GM18517 (cell line): ENCODE results near the gene PDE5A.

ENCODE experiments used
- ATAC-seq: cut with Tn5 transposase; IDR thresholded peaks from one replicate; pipeline ENCODE4 v1.9.1; 2021; ENCODE audit warnings: mild to moderate bottlenecking, moderate library complexity; ENCODE audit not compliant: unreplicated experiment

Gene PDE5A

DNA sequence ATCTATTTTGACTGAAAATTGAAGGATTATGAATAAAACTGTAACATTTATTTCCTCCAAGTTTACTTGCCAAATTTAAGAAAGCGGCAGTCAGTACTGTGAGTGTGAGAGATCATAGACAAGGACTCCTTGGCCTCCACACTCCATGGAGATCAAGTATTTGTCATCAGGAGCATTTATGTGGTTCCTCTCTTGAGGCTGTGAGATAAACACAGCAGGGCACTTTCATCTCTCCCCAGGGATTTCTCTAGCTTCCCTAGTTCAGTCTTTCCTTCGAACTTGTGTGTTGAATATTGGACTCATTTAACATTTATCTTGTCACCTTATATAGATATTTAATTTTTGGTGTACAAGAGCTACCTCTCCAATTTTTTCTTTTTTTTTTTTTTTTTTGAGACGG, 40.8 kb downstream of the PDE5A start:
- no peak for ATAC-seq

DNA sequence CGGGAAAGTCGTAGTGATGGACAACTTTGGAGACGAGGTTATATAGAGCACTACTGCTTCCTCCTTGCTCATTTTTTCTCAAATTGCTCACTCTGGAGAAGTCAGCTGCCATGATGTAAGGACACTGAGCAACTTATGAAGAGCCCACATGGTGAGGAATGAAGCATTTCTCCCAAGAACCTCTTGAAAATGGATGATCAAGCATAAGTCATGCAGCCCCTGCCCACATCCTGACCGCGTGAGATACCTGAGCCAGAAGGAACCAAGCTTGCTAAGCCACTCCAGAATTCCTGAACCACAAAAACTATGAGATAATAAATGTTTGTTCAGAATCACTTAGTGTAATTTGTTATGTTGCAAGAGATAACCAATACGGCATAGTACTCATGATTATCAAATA, 42.8 kb downstream of the PDE5A start:
- no peak for ATAC-seq

DNA sequence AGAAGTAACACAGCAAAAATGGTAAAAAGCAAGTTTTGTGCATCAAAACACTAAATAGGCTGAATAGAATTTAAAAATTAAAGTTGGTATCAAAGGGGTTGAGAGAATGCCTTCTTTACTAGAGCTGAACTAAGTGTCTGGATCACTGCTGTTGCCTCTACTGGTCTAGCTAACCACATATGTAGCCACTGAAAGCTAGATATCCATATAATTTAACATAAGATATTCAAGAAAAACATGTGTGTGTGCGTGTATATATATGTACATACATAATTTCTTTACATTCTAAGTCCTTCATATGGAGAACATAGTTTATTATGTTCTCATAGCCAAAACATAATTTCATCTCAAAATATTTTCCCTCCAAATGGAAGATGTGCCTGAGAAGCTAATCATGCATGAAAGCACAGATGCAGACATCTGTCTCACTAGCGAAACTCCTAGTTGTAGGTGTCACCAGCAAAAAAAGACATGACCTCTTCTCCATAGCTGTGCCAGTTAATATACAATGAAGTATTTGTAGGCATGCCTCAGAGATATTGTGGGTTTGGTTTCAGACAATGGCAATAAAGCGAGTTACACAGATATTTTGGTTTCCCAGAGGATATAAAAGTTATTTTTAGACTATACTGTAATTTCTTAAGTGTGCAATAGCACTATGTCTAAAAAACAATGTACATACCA, 47.3 kb downstream of the PDE5A start:
- ATAC-seq: no peak

DNA sequence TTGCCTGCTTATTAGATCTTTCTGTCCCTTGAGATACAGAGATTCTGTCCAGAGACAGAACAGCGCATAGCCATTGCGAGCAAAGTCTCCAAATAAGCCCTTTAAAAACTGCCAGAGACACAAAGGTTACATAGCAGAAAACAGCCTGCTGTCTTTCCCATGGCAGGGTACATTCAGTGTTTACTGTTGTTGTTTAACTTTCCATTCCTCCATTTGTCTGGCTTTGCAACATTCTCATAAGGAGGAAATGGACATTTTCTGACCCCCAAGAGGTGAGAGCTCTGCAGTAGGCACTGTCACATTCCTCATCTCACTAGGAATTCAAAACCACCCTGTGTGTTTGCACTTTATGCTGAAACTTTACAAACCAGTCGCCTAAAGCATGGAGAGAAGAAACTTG, 48.3 kb downstream of the PDE5A start:
- ATAC-seq: no peak

DNA sequence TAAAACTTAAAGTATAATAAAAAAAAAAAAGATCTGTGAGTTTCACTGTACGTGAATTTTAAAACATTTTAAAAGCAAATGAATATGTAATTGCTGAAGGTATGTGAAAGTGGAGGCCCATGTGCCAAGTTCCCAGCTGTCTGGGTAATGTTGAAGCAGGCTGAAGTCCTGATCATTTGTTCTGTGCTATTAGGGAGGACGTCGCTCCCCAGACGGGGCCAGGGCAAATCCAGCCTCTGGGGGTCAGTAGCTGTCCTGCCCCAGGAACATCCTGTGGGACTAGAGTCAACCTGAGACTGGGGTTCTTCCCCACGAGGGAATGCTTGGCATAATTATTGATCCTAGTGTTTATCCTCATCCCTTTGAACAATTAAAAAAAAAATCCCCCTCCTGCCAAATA, 48.8 kb downstream of the PDE5A start:
- ATAC-seq: no peak

DNA sequence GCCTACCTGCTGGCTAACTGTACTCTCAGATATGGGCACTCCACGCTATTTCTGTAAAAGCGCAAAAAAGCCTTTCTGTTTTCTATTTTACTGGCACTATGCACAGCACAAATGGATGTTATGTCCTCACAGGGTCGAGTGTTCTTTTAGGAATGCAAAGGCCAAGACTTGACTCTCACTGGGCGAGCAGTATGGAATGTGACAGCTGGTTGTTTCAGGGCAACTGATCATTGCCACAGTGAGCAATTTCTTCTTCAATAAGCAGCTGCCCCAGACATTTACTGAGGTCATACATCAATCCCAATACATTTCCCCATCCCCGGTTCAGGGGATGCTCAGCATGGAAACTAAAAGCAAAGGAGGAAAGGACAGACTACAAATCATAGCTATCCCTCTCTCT, 58.2 kb downstream of the PDE5A start:
- ATAC-seq: no peak

DNA sequence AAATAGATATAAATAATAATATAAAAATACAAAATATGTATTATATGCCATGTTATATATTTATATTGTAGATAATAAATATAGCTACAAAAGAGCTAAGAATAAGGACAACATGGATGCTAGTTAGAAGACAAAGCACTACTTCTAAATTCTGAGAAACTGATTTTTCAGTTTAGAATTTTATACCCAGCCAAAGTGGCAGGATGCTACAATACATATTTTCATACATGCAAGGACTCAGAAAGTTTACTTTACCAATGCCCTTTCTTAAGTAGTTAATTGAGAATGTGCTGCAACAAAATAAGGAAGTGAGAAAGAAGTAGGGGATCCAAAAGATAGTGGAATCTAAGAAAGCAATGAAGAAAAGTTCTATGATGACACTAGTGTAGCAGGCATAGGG, 64.5 kb downstream of the PDE5A start:
- no peak for ATAC-seq

DNA sequence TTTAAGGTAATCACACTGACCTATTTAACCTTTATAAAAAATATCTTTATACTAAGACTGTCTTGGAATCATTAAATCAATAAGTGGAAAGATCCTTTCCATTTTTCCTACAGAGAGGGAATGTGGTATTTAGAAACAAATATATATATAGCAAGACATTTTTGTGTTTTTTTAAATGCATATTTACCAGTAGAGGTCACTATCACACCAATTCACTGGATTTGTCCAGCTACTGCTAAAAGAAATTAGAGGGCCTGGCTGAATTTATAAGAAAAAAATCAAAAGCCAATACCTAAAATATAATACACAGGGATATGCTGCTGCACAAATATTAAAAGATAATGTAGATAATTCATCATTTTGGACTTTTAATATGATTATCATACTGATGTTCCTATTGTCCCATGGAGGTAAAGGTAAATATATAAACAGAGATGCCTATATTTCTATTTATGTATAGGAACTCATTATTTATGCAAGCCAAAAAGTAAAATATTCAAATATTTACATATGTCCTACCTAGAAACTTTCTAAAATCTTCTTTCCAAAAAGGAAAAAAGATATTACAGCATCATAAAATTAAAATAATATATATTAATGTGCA, 69.5 kb downstream of the PDE5A start:
- ATAC-seq: no peak

DNA sequence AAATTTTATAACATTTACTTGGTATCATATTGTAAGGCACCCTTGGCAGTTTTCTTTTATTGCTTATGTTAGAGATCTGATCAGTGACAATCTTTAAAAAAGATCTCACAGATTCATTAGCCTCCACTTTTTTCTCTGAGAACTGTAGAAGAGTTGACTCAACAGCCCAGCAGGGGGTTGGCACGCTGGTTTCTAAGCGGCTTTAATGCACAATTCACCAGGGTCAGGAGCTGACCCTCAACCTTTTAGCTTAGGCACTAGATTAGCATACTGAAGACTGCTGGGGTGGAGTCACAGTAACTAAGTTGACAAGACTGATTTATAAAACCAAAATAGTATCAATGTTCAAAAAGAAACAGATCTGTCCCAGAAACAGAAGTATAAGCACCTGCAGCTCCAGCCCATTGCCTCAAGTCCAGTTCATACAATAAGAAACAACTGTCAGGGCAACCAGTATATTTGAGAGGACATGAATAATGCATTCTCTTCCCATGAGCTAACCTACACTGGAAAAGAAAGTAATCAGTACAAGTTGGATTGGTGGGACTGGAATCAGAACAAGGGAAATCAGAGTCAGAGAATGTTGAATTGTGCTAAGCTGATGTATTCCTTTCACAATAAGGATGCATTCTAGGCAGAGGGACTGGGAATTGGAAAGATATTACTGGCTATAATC, 77.6 kb downstream of the PDE5A start:
- ATAC-seq: no peak

DNA sequence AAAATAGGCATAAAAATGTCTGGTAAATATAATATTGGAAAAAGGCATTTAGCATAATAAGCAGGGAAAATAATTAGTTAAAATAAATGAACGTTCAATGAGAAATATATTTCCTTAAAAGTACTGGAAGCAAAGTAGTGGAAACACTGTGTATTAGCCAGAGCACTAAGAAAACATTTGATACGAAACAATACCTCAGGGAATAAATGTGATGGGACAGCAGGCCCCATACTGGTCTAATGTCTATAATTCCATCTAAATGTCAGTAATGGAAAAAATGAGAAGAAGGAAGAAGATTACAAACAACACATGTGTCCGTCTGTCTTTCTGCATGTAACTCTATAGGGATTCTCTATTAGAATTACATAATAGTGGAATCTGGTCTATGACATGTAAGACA, 79.0 kb downstream of the PDE5A start:
- no peak for ATAC-seq

DNA sequence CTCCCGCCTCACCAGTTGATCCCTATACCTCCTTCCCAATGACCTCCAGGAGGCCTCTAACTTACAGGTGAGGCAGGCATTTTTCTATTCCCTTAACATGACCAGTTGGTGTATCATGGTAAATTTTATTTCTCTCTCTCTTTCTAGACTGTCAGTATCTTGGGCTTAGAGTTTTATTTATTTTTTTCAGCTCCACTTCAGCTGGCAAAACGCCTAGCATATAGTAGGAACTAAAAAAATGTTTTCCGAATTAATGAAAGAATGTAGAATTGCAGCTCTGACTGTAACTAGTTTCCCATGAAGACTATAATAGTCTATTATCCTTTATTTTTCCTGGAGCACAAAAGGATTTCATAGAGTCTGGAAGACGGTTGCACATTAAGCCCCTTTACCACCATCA, 84.8 kb downstream of the PDE5A start:
- ATAC-seq: no peak

DNA sequence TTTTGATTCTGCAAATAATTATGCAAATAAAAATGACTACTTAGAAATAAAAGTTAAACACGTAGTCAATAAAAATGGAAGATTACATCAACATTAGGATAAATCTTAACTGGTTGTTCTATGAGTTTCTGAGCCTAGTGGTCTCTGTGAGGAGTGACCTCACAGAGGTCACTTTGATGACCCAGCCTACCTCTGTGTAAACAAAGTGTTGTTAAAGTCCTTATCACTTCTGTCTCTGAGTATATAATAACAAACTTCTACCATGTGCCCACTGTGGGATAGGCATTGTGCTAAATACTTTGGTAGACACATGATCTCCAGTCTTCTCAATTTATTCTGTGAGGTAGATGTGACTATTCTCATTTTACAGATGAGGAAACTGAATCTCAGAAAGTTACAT, 85.4 kb downstream of the PDE5A start:
- ATAC-seq: no peak

DNA sequence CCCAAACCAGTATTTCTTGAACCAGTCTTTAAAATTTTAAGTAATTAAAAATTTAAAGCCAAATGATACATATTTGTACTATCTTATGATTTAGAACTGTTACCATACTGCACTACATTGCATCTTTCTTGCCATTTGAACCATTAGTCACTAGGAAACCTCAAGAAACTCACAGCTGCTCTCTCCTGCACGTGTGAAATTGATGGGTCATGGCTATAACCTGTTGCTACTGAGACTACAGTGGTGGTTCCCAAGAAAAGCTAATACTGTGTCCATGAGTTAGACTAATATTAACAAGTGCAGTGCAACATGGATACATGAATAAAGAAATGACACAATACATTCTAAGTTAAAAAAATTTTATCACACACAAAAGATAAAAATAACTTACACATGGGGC, 88.4 kb downstream of the PDE5A start:
- ATAC-seq: no peak

DNA sequence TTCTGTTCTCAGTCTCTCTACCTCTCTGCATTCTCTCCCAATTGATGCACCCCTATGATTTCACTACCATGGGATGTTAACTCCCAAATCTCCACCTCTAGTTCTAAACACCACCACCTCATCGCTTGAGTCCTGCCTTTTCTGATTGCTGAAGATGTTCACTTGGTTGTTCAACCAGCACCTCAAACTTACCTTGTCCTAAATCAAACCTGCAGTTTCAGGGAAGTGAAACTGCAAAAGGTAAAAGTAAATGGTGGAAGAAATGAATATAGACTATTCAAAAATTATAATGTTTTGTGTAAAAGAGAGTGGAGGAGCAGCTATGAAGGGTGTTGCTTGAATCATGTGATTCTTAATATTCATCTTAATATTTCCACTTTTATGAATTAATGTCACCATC, 91.0 kb downstream of the PDE5A start:
- ATAC-seq: peak; percentile 43

DNA sequence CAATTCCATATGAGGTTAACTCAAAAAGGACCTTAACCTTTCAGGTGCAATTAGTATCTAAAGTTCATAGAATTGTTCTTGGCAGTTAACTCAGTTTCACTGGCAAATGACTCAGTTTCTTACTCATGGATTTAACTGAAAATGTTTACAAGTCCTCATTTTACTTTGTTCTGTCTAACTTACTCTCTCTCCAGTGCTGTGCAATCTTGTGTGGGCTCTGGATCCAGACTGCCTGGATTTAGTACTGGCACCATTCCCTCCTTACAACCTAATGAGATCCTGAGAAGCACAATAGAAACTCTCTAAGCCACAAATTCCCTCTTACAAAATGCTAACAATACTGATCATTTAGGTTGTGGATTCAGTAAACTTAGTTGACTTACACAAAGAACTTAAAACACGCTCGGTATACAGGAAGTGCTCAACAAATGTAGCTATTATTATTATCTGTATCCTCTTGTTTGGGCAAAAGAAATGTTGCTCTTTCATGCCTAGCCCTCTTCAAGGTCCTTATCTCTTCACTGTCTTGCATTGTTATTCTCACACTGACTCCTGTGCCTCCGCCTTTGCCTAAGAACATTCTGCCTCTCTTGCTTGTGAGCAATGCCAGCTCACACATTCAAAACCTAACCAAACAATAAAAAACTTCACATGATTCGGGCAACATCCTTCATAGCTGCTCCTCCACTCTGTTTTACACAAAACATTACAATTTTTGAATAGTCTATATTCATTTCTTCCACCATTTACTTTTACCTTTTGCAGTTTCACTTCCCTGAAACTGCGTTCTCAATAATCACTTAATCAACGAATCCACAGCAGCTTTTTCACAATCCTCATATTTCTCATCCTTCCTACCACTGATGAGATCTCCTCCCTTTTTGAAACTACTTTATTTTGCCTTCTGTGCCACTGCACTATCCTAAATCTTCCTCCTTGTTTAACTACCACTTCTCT, 91.8 kb downstream of the PDE5A start:
- peak; percentile 46 for ATAC-seq

DNA sequence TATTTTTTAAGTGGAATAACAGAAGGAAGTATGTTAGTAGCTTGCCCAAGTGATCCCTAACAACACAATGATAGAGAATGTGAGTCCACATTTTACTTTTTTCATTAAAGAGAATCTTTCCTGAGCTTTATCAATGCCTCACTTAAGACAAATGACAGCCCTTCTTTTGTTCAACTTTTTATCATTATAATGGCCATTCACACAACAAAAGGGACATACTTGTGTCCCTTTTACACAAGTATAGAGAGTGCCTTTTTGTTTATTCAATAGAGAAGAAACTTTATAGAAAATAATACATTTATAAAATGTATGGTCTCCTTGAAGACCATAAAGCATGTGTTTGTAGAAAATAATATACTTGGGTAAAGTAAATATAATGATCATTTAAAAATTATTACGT, 96.3 kb downstream of the PDE5A start:
- no peak for ATAC-seq

DNA sequence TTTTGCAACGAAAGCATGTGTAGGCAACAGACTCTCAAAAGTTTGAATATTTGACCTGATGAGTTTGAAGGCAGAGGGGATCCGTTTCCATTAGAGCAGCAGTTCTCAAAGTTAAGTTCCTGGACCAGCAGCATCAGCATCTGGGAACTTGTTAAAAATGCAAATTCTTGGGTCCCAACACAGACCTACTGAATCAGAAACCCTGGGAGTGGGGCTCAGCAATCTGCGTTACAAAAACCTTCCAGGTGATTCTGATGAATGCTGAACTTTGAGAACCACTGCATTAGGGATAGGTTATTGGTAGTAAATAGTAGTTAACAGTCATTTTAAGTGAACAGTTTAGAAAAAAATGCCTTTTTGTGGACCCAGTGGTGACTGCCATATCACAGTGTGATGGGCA, 98.8 kb downstream of the PDE5A start:
- no peak for ATAC-seq

DNA sequence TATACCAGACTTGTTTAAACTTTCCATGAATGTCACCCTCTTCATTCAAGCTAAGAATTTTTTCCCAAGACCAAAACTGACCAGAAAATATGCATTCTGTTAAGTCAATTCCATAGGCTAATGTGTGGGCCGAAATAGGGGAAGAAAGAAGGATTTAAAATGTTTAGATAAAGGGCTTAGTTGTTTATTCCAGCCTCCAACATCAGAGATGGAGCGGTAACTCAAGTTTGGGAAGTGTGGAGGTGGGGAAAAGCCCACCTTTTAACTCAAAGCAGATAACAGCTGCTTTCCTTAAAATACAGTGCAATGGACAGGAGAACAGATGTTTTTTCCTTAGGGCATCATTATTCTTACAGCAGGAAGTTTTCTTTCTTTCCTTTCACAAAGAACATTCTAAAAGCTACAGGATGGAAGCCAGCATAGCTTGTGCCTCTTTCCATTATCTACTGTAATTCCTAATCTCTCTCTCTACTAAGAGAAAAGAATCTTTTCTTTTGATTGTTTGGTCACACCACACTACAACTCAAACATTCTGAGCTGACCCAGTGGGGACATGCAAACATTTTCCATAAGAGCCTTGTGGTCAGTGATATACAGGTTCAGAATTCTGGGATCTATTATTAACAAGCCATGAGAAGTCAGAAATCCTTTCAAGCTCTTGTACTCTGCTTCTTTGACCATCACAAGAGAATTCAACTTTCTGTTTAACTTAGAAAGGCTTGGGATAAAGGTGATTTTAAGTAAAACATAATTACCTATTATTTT, 101.6 kb downstream of the PDE5A start:
- ATAC-seq: no peak

DNA sequence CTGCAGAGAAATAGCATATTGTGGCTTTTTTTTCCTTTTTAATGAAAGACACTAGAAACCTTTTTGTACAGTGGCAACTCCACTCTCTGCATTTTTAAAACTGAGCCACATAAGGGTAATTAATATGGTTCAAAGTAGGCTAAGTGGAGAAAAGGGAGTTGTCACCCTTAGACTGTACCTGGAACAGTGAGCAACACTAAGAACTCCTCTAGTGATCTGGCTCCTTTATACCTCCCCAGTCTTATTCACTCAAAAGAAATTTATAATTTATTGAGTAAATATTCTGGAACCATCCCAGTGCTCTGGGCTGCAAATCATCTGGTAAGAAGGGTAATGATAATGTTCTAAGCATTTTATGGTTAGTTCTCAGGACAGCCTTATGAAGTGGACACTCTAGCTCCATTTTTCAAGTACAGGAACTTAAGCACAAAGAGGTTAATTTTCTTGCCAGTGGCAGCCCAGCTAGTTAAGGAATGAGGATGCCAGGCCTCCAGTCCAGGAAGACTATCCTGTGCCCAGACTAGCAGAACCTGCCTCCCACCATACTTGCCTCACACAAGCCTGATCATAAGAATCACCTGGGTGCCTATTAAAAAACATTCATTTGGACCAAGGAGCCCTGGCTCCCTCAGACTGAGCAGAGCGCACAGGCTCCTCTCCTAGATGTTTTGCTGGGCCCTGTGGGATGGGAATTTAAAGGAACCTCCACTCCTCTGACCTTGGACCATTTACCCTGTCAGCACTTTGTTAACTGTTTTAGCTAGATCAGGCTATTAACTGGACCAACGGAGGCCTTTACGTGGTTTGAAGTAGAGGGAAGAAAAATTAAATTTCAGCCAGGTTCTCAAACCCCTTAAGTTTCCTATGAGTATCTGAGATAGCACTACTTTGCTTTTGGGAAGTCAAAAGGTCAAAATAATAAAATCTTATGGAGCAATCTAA, 102.6 kb downstream of the PDE5A start:
- no peak for ATAC-seq
